HEK293T (cell line): ENCODE data around the gene DHRS11.

Experiments used
- CTCF ChIA-PET: fragments of 350-600 bp; formaldehyde crosslinking; extraction: SDS; loops from one replicate; lab custom pipeline; 2021; ENCODE audit warnings: antibody characterized with exemption, inconsistent platforms; lab: Yijun Ruan, JAX
- POLR2A ChIA-PET: fragments of 350-600 bp; formaldehyde crosslinking; extraction: SDS; loops from one replicate; lab custom pipeline; 2020; ENCODE audit warnings: antibody characterized with exemption, inconsistent platforms; lab: Yijun Ruan, JAX
- DNase-seq: peaks from one replicate; pipeline ENCODE4 v3.0.0; 2012; ENCODE audit warnings: mixed read lengths; ENCODE audit errors: extremely low spot score
- ARNT ChIP-seq: fragments of 450-650 bp; IDR thresholded peaks from 2 replicates; pipeline ENCODE4 v1.6.1; 2017; ENCODE audit warnings: mild to moderate bottlenecking
- BHLHE40 ChIP-seq: fragments of 450-650 bp; IDR thresholded peaks from 2 replicates; pipeline ENCODE4 v1.6.1; 2016; ENCODE audit warnings: mild to moderate bottlenecking, moderate library complexity, borderline replicate concordance
- CTBP1 ChIP-seq: fragments of 450-650 bp; IDR thresholded peaks from 2 replicates; pipeline ENCODE4 v1.6.1; 2016; ENCODE audit warnings: borderline replicate concordance
- ELF4 ChIP-seq: fragments of 450-650 bp; IDR thresholded peaks from 2 replicates; pipeline ENCODE4 v1.6.1; 2017; ENCODE audit warnings: antibody characterized with exemption
- FOXA1 ChIP-seq: fragments of 450-650 bp; IDR thresholded peaks from 2 replicates; pipeline ENCODE4 v1.6.1; 2016; ENCODE audit warnings: mild to moderate bottlenecking
- FOXK2 ChIP-seq: fragments of 450-650 bp; IDR thresholded peaks from 2 replicates; pipeline ENCODE4 v1.6.1; 2016; ENCODE audit warnings: mild to moderate bottlenecking
- FOXM1 ChIP-seq: fragments of 450-650 bp; IDR thresholded peaks from 2 replicates; pipeline ENCODE4 v1.6.1; 2017; ENCODE audit warnings: mild to moderate bottlenecking, borderline replicate concordance
- HDGF ChIP-seq: fragments of 450-650 bp; IDR thresholded peaks from 2 replicates; pipeline ENCODE4 v1.6.1; 2017; ENCODE audit warnings: antibody characterized with exemption, borderline replicate concordance
- L3MBTL2 ChIP-seq: fragments of 450-650 bp; conservative IDR thresholded peaks from 2 replicates; pipeline ENCODE4 v1.6.1; 2016; ENCODE audit warnings: mild to moderate bottlenecking
- LEF1 ChIP-seq: fragments of 450-650 bp; IDR thresholded peaks from 2 replicates; pipeline ENCODE4 v1.6.1; 2017; ENCODE audit warnings: mild to moderate bottlenecking, borderline replicate concordance
- NFRKB ChIP-seq: fragments of 450-650 bp; IDR thresholded peaks from 2 replicates; pipeline ENCODE4 v1.6.1; 2016; ENCODE audit warnings: mild to moderate bottlenecking, moderate library complexity
- PKNOX1 ChIP-seq: fragments of 450-650 bp; IDR thresholded peaks from 2 replicates; pipeline ENCODE4 v1.6.1; 2016
- SP1 ChIP-seq: fragments of 450-650 bp; IDR thresholded peaks from 2 replicates; pipeline ENCODE4 v1.6.1; 2017
- SUZ12 ChIP-seq: fragments of 450-650 bp; IDR thresholded peaks from 2 replicates; pipeline ENCODE4 v1.6.1; 2016; ENCODE audit warnings: mild to moderate bottlenecking
- TARDBP ChIP-seq: fragments of 450-650 bp; IDR thresholded peaks from 2 replicates; pipeline ENCODE4 v1.6.1; 2016
- ZNF384 ChIP-seq: fragments of 450-650 bp; IDR thresholded peaks from 2 replicates; pipeline ENCODE4 v1.6.1; 2016

Gene DHRS11

GRCh38 chr17:36566081-36566480 is 25.6 kb upstream of the DHRS11 start:
- no peak for DNase-seq
- CTCF ChIA-PET, result interaction anchor here (0.6 kb wide), 1 partner anchor 24 kb away, joined by 3 read pairs; no protein-coding TSS in a partner anchor
- TF ChIP-seq FOXA1 (no peak), HDGF (no peak), ARNT (no peak), TARDBP (no peak), BHLHE40 (no peak), L3MBTL2 (no peak), ZNF384 (no peak), SP1 (no peak), SUZ12 (no peak), FOXM1 (no peak), ELF4 (no peak), NFRKB (no peak), FOXK2 (no peak), CTBP1 (no peak), PKNOX1 (no peak)
- POLR2A ChIA-PET, result interaction anchor here (1.8 kb wide), 1 partner anchor 35 kb away, joined by 7 read pairs; the partner anchor contains the start of gene MRM1

- TF ChIP-seq LEF1 (no peak), BHLHE40 (no peak), FOXM1 (no peak), HDGF (no peak), ARNT (no peak), ELF4 (no peak), FOXK2 (no peak), CTBP1 (no peak), PKNOX1 (no peak), TARDBP (no peak)
- CTCF ChIA-PET, result no interaction called here
Measured at GRCh38 chr17:36575028-36575427, 16.7 kb upstream of the DHRS11 start.

GRCh38 chr17:36576793-36577192 is 14.9 kb upstream of the DHRS11 start:
- DNase-seq, result no peak
- TF ChIP-seq SP1 (no peak), BHLHE40 (no peak), SUZ12 (no peak), FOXA1 (no peak), FOXM1 (no peak), HDGF (no peak)
- CTCF ChIA-PET, result no interaction called here
- POLR2A ChIA-PET, result no interaction called here

More at GRCh38 chr17:36575028-36575427, 16.7 kb upstream of the DHRS11 start:
- POLR2A ChIA-PET, result no interaction called here
- DNase-seq, result no peak

GRCh38 chr17:36578671-36579070 is 13.0 kb upstream of the DHRS11 start:
- no peak for DNase-seq
- TF ChIP-seq LEF1, result no peak
- no peak for TF ChIP-seq HDGF
- TF ChIP-seq FOXK2, result no peak
- no peak for TF ChIP-seq ZNF384
- no peak for TF ChIP-seq PKNOX1
- no peak for TF ChIP-seq TARDBP
- ChIA-PET CTCF (no interaction called here), POLR2A (interaction anchor here (0.7 kb wide), 1 partner anchor 24 kb away, joined by 3 read pairs; no protein-coding TSS in a partner anchor)

GRCh38 chr17:36583787-36584186 is 7.9 kb upstream of the DHRS11 start:
- TF ChIP-seq BHLHE40 (no peak), FOXA1 (no peak), HDGF (no peak), SUZ12 (no peak), LEF1 (no peak), FOXK2 (no peak), SP1 (no peak), FOXM1 (no peak), NFRKB (no peak), TARDBP (no peak), PKNOX1 (no peak), ARNT (no peak), ELF4 (no peak), L3MBTL2 (no peak), CTBP1 (no peak), ZNF384 (no peak)
- ChIA-PET POLR2A (no interaction called here), CTCF (no interaction called here)
- DNase-seq, result no peak

GRCh38 chr17:36586138-36586537 is 5.5 kb upstream of the DHRS11 start:
- no peak for TF ChIP-seq ELF4
- no peak for TF ChIP-seq HDGF
- TF ChIP-seq CTBP1, result no peak
- no peak for TF ChIP-seq FOXM1
- no peak for TF ChIP-seq SUZ12
- TF ChIP-seq BHLHE40, result no peak
- TF ChIP-seq ARNT, result no peak
- TF ChIP-seq NFRKB, result no peak
- no peak for TF ChIP-seq LEF1
- no peak for TF ChIP-seq TARDBP
- no peak for TF ChIP-seq SP1
- no peak for TF ChIP-seq ZNF384
- TF ChIP-seq FOXA1, result no peak
- no peak for TF ChIP-seq L3MBTL2
- no peak for TF ChIP-seq PKNOX1
- no peak for TF ChIP-seq FOXK2
- POLR2A ChIA-PET, result no interaction called here
- no peak for DNase-seq
- CTCF ChIA-PET, result no interaction called here
